ELR (cell line): ENCODE data around the gene ALG12.
A peak's percentile ranks its signal among the peaks of the same experiment; 100 is the strongest.

ENCODE experiments used
- DNase-seq: peaks from one replicate; pipeline ENCODE4 v3.0.0-alpha.2; 2015; ENCODE audit warnings: low read depth

Gene ALG12

DNA sequence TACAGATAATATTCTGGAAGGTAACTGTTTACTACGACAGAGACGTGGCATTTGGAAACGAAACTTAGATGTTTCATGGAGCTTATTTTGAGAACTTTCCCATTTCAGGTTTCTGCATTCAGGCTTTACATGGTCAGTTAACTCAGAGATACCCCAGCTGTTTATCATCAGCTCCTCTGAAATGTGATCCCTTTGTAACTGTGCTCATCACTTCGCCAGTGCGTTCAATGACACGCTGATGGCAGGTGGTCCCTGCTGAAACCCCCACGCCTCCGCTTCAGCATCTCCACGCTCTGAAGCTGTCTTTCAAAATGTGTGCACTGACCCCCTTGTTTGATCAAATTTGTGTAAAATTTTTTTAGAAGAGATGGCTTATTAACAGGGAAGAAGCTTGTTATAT lies 30.5 kb downstream of the ALG12 start:
- DNase-seq, result no peak

DNA sequence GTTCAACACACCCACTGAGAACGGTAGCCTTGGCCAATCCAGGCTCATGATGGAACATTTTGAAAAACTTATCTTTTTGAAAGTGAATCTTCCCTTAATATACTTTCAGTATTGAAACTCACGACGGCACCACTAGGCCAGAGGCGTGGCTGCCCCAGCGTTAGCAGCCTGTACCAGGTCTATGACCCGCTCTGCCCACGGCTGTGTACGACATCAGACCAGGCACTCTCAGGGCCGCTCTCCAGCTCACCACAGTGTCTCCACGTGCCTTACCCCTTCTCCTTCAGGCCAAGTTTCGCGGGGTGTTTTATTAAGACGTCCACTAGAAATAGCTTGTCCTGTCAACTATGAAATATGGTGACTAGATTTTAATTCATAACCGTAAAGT lies 31.2 kb downstream of the ALG12 start:
- no peak for DNase-seq

DNA sequence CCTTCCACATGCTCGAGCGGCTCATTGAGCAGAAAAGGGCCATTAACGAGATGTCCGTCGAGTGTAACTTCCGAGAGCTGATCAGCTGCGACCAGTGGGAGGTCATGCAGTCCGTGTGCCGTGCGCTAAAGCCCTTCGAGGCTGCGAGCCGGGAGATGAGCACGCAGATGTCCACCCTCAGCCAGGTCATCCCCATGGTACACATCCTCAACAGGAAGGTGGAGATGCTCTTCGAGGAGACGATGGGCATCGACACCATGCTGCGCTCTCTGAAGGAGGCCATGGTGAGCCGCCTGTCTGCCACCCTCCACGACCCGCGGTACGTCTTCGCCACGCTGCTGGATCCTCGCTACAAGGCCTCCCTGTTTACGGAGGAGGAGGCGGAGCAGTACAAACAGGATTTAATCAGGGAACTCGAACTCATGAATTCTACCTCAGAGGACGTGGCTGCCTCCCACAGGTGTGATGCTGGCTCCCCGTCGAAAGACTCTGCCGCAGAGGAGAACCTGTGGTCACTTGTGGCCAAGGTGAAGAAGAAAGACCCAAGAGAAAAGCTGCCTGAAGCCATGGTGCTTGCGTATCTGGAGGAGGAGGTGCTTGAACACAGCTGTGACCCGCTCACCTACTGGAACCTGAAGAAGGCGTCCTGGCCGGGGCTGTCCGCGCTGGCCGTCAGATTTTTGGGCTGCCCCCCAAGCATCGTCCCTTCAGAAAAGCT lies 31.7 kb downstream of the ALG12 start:
- no peak for DNase-seq

DNA sequence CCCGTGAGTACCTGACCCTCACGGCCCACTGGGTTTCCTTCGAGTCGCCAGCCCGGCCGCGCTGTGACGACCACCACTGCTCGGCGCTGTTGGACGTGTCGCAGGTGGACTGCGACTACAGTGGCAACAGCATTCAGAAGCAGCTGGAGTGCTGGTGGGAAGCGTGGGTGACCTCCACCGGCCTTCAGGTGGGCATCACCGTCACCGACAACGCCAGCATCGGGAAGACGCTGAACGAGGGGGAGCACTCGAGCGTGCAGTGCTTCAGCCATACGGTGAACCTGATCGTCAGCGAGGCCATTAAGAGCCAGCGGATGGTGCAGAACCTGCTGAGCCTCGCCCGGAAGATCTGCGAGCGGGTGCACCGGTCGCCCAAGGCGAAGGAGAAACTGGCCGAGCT lies 32.4 kb downstream of the ALG12 start:
- DNase-seq, result no peak

DNA sequence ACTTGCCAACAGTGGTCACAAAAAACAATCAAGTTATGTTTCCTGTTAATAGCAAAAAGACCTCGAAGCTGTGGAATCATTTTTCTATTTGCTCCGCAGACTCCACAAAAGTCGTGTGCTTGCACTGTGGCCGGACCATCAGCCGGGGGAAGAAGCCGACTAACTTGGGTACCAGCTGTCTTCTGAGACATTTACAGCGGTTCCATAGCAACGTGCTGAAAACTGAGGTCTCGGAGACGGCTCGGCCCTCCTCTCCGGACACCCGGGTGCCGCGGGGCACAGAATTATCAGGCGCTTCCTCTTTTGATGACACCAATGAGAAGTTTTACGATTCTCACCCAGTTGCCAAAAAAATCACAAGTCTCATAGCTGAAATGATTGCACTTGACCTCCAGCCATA lies 33.0 kb downstream of the ALG12 start:
- DNase-seq, result no peak

DNA sequence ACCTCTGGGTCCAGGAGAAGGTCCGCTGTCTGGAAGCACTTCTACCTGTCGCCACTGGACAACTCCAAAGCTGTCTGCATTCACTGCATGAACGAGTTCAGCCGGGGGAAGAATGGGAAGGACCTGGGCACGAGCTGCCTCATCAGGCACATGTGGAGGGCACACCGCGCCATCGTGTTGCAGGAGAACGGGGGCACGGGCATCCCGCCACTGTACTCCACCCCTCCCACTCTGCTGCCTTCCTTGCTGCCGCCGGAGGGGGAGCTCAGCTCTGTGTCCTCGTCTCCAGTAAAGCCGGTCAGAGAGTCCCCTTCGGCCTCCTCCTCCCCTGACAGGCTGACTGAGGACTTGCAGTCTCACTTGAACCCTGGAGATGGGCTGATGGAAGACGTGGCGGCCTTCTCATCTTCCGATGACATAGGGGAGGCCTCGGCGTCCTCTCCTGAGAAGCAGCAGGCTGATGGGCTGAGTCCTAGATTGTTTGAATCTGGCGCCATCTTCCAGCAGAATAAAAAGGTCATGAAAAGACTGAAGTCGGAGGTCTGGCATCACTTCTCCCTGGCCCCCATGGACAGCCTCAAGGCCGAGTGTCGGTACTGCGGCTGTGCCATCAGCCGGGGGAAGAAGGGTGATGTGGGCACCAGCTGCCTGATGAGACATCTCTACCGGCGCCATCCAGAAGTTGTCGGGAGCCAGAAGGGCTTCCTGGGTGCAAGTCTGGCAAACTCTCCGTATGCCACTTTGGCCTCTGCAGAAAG lies 33.6 kb downstream of the ALG12 start:
- no peak for DNase-seq

DNA sequence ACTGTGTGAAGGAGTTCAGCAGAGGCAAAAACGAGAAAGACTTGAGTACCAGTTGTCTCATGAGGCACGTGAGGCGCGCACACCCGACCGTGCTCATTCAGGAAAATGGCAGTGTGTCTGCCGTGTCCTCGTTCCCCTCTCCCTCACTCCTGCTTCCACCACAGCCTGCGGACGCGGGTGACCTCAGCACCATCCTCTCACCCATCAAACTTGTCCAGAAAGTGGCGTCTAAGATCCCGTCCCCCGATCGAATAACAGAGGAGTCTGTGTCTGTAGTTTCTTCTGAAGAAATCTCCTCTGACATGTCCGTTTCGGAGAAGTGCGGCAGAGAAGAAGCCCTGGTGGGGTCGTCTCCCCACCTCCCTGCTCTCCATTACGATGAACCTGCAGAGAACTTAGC lies 34.2 kb downstream of the ALG12 start:
- no peak for DNase-seq

DNA sequence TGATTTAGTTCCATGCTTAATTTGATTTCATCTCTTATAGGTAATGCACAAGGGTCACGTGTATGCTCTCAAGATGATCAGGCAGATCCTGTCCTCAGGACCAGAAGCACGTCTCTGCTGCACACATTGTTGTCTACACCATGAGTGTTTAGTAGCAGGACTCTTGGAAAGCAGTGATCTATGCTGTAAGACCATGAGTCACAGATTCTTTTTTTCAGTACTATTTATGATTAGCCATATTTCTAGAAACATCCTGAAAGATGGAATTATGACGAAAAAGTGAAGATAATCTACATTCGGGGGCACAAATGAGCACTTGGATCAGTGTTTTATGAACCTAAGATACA lies 35.0 kb downstream of the ALG12 start:
- no peak for DNase-seq

DNA sequence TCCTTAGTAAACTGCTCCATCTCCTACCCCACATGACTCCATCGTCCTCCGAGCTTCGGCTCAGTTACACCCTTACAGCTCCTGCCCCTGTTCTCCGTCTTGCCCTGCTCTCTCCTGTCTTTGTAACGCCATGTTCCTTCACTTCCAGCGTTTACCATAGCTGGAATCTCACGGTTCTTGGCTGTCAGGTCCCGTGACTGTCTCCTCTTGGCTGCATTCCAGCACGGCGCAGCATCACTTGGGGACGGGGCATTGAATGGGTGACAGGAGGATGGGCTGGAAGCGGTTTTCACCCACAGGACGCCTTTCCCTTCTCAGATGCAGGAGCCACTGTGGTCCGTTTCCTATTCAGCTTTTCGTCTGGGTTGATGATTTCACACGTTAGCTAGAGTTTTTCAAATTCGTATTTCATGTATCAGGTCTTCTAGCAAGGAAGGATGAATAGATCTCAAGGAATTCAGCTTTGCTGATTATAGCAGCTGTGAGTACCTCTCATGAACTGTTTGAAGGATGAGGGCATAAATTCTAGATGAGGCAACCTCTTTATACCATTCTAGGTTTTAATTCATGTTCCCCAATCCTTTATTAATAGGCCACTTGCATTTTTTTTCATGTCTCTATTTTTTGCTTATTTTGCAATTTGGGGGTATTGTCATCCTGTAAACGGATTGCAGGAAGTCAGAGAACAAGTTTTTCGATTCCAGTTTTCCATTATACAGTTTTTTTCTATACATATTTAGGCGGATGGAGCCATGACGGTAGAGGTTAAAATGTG lies 35.5 kb downstream of the ALG12 start:
- no peak for DNase-seq

DNA sequence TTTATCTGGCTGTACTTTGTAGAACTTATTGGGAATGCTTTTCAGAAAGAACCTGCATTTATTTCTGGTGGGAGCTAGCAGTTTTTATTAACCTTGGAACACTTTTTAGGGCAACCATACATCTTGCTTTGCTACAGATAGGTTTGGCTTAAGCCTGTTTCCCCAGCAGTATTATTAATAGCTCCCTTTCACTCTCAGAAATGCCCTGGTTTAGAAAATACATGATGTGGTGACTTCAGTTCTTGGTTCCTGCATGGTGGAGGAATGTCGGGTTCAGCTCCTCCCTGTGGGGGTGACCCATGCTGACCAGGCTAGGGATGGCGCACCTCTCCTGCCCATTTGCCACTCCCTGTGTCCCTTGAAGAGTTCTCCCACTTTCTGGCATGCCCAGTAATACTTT lies 36.4 kb downstream of the ALG12 start:
- no peak for DNase-seq

DNA sequence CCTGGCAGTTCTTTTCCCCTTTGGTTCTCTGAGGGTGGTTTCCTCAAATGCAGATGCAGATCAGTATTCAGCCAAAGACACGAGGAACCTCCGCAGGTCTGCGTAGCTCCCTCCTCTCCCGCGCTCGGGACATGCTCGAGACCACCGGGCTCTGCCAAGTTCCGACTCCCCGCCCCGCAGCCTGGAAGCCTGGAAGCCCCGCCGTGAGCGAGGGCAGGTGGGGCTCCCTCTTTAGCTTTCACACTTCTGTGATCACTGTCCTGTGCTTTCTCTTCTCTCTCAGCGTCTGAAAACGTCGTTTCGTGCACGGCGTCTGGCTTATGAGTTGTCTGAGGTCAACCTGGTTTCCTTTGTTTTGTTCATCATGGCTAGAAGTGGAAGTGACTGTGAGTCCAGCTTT lies 38.0 kb downstream of the ALG12 start:
- no peak for DNase-seq

DNA sequence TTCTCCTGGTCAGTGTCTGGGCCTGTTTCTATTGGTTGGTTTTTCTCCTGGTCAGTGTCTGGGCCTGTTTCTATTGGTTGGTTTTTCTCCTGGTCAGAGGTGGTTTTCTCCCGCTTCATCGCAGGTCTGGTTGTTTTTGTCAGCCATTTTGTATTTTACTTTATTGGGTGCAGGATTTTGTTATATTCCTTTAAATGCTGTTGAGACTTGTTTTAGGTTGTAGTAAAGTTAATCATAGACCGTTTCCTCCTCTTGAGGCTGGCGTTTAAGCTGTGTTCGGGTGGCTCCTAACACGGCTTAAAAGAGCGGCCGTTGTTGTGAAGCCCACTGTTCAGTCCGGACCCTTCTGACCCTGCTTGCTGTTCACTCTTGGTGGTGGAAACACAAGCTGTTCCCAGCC lies 38.4 kb downstream of the ALG12 start:
- no peak for DNase-seq

DNA sequence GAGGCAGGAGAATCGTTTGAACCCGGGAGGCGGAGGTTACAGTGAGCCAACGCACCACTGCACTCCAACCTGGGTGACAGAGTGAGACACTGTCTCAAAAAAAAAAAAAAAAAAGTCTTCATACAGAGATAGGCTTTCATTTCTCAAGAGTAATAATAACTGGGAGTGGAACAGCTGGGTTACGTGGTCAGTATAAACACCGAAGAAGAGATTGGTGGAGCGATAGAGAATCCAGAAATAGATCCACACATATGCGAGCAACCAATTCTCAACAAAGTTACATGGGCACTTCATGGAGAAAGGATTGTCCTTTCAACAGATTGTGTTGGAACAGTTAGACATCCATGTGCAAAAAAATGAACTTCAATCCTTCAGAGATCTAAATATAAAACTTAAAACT lies 40.0 kb downstream of the ALG12 start:
- DNase-seq, result no peak

DNA sequence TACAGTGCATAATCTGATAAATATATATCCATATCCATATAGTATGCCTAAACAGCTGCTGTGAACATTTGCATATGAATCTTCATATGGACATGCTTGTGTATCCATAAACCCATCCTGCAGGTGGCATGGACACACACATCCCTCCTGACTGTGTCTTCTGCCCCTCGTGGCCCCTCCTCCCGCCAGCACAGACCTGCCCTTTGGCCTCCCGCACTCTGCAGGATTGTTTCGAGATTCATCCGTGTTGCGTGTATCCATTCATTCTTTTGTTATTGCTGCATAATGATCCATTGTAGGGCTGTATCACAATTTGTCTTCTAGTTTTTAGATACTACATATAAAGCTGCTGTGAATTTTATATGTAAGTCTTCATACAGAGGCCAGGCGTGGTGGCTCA lies 40.6 kb downstream of the ALG12 start:
- no peak for DNase-seq

DNA sequence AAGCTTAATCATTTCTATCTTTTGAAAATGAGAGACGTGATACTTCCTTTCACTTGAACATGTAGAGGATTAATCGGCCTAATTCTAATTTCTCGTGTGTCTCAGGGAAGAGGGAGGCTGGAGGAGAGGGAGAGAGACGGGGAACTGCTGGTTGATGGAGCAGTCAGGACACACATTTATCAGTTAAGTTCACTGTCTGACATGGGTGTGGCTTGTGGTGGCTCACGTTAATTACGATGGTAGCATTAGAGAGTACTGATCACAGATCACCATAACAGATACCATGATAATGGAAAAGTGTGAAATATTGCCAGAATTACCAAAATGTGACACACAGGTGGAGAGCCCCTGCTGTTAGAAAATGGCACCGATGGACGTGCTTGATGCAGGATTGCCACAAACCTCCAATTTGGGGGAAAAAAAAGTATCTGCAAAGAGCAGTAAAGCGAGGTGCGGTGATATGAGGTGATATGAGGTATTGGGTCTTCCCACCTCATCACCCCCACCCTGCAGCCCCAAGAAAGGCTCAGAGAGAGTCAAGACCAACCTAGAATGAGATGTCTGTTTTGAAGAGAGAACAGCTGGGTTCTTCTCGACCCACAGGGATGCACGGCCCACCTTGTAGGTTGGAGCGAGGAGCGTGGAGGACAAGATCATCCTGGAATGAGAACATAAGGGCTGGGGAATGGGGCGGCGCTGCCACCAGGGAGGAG lies 44.9 kb downstream of the ALG12 start:
- no peak for DNase-seq

DNA sequence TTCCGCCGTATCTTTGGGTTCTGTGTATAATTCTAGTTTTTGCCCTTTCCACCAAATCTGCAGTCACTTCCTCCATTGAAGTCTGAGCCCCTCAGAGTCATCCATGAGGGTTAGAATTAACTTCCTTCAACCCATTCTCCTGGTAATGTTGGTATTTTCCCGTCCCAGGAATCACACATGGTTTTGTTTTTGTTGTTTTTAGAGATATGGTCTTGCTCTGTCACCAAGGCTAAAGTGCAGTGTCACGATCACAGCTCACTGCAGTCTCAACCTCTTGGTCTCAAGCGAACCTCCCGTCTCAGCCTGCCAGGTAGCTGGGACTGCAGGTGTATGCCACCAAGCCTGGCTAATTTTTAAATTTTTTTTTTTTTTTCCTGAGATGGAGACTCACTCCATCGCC lies 45.9 kb downstream of the ALG12 start:
- DNase-seq, result no peak

DNA sequence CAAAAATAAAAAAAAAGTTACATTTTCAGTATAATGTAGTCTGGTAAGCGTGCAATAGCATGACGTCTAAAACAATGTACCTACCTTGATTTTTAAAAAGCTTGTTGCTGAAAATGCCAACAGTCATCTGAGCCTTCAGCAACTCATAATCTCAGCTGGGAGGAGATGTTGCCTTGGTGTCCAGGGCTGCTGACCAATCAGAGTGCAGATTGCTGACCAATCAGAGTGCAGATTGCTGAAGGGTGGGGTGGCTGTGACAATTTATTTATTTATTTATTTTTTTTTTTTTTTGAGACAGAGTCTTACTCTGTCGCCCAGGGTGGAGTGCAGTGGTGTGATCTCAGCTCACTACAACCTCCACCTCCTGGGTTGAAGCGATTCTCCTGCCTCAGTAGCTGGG lies 46.8 kb downstream of the ALG12 start:
- peak; percentile 42 for DNase-seq

DNA sequence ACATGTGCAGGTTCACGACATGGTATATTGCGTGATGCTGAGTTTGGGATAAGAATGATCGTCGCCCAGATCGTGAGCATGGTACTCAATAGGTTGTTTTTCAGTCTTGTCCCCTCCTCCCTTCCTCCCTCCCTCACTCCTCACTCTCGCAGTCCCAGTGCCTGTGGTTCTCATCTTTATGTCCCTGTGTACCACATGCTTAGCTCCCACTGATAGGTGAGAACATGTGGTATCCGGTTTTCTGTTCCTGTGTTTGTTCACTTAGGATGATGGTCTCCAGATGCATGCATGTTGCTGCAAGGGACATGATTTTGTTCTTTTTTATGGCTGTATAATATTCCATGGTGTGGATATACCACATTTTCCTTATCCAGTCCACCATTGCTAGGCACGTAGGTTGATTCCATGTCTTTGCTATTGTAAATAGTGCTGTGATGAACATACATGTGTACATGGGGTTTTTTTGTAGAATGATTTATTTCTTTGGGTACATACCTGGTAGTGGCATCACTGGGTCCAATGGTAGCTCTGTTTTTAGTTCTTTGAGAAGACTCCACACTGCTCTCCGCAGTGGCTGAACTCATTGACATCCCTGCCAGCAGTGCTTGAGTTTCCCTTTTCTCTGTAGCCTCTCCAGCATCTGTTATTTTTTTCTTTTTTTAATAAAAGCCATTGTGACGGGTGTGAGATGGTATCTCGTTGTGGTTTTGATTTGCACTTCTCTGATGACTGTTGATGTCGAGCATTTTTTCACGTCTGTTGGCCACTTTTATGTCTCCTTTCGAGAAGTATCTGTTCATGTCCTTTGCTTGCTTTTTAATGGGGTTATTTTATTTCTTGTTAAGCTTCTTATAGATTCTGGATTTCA lies 48.2 kb downstream of the ALG12 start:
- no peak for DNase-seq

DNA sequence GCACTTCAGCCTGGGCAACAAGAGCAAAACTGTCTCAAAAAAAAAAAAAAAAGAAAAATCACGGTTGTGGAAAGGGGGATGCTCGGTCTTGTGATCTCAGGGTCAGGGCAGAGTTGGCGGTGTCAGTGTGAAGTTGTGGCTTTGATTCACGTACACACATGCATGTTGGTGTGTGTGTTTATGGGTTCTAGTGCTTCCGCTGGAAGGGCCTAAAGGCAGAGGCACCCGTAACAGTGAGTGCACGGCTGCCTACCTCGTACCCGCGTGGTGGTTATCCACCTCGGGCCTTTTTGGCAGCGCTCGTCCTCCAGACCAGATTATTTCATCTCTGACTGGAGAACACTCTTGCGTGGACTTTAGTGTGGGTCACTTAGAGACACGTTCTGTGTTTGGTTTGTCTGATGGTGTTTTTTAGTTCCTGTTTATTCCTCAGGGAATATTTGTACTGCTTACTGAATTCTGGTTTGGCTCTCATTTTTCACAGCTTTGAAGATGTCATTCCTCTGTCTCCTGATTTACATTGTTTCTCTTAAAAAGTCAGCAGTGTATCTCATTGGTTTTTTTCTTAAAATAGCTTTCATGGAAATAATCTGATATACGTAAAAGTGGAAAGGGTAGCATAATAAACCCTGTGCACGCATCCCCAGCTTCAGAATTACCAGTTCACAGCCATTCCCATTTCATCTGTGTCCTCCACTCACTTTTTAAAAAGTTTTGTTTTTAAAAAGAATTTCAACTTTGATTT lies 49.0 kb downstream of the ALG12 start:
- DNase-seq, result no peak

DNA sequence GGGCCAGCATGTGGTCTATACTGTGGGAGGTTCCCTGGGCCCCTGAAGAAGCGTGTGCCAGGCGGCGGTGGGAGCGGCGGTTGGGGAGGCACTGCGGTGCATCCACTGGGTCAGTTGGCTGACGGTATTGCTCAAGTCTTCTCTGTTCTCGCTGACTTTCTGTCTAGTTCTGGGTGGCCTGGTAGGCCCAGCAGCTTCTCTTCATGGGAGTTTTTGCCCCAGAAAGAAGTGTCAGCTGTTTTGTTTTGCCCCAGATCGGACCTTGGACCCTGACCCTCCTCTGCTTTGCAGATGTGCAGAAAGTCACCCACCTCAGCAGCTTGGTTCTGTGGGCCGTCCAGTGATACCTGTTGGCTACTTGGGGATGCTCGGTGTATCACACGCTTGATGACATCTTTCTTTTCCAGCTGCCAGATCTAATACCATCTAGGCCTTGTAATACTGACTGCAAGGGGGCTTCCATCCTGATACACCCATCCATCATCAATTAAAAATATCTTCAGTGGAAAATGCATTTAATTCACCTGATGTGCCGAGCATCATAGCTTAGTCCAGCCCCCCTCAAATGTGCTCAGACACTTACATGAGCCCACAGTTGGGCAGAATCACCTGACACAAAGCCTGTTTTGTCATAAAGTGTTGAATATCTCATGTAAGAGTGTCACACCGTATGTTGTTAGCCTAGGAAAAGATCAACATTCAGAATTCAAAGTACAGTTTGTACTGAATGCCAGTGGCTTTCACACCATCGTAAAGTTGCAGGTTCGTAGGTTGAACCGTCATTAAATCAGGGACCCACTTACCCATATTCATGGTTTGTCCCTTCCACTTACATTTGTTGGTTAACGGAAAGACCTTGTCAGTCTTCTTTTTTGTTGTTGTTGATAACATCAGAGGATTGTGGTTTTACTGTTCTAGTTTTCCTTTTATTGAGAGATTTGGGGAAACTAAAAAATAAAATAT lies 50.7 kb downstream of the ALG12 start:
- DNase-seq, result no peak
